CMK (cell line): ENCODE measurements around the gene NMNAT3.

Experiments
- DNase-seq: peaks from one replicate; pipeline ENCODE4 v3.0.0-alpha.2; 2010; ENCODE audit warnings: low read depth

The NMNAT3 gene

DNA sequence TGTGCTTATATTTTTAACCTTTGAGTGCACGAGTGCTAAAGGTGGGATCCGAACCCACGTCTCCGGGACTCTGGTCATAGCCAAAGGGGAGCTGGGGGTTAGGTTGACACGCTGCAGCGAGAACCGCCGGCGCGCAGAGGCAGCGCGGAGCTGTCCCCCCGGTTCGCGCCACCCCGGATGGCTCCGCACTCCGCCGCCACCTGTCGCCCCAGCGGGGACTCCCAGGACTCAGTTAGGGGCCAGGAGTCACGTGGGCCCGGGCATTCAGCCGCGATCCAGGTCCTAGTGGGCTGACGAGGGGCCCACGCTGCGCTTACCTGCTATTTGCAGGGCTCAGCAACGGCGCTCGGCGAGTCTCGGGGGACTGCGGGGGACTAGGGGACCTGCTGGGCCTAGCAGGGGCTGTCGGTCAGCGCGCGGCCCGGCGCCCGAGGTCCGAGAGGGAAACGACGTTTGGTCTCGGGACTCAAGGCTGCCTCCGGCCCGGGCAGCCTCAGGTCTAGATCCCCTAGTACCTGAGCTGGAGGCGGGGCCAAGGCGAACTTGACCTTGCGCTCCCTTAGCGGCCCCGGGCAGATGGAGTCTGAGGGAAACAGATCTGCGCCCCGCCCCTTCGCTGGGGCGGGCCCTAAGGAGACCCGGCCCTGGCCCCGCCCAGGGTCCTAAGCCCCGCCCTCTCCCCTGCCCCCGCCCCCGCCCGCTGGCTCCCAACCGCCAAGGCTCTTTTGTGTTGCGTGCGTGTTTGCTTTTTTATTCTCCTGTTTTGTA lies at the start of gene NMNAT3:
NMNAT3 (minus strand) TSS at position 585 of the 768 bp plus-strand sequence. CDS start 50,248 bp downstream, outside the sequence.
- DNase-seq: peak; percentile 26

DNA sequence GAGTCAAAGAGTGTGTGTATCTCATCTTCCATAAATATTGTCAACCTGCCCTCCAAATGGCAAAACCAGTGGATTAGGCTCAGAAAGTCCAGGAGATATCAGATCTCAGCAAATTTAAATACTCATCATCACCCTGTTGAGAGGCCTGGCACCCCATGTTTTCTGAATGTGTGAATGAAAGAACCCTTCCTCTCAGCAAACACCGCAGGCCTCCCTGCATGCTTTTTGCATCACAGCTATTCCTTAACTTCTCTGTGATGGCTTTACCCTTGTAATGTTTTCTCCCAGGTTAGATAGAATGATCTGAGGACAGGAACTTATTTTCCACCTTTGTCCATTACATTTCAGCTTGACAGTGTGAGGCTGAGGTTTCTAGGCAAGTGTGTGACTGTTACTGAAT lies 43.6 kb upstream of the NMNAT3 start:
- no peak for DNase-seq

DNA sequence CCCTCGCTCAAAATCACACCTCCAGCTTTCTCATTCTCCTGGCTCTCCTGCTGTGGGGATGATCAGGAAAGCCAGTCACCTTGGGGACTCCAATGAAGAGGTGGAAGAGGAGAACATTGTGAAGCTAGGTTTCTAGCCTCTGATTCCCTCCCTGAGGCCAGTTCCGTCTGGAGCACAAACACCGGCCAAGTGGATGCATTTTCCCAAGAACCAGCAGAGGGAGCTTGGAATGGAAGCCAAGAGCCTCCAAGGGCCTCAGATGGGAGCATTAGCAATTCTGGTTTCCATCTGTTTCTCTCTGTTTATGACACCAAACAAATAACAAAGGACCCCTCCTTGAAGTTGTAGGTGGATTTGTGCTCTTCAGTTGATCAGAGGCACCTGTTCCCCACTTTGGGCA lies 40.6 kb upstream of the NMNAT3 start:
- DNase-seq: no peak

DNA sequence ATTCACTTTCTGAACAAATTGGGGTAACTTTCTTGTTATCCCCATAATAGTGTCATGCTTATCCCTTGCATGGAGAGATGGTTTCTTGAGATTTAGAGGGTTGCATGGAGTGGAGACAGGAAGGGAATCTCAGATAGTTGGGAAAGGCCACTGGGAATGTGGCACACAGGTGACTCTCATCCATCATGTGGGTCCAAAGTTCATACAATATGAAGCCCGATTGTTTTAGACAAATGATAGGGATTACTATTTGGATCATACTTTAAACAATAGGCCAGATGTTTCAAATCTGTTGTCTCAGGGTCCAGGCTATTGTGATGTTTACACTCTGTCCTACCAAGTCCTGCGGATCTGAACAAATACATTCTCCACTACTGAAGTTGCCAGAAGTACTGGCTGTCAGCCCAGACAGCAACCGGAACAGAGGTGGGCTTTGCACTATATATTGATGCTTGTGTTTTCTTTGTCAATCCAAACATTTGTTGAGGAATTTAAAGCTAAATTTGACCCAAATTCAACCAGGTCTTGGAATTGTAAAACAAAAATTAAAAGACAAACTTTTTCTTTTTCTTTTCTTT lies 39.2 kb upstream of the NMNAT3 start:
- no peak for DNase-seq

DNA sequence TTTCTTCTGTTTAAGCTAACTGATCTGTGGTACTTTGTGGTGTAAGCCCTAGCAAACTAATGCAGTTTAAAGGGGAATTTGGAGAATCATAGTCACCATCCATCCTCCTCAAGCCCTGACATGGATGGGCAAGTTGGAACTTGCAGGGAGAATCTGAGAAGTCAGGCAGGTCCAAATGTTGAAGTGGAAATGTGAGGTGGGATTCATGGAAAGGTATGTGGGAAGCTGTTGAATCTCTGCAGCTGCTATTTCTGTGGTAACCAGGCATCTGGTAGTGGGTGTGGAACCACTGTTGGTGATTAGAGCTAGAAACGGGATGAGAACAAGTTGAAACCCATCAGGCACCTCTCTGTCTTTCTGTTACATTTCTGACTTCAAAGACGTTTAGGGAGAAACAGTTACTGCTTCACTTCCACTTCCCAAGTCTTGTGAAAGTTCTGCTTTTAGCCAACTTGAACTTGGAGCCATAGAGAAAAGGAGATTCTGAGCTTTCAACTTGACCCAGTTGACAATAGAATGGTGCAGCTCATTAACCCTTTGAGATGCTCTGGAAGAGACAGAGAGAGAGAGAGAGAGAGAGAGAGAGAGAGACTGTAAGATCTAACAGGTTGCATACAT lies 38.1 kb upstream of the NMNAT3 start:
- DNase-seq: no peak

DNA sequence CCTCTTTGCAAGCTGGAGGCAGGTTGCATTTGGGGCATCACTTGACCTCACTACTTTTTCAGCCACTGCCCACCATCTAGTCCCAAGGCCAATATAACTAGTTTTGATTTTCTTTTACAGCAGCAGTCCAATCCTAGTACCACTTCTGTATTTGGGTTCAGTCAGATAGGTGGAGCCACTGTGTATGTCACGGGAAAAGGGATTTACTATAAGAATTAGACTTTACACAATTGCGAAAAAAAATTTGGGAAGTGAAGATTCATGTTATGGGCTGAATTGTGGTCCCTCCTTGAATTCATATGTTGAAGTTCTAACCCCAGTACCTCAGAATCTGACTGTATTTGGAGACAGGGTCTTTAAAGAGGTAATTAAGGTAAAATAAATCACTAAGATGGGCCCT lies 37.4 kb upstream of the NMNAT3 start:
- no peak for DNase-seq

DNA sequence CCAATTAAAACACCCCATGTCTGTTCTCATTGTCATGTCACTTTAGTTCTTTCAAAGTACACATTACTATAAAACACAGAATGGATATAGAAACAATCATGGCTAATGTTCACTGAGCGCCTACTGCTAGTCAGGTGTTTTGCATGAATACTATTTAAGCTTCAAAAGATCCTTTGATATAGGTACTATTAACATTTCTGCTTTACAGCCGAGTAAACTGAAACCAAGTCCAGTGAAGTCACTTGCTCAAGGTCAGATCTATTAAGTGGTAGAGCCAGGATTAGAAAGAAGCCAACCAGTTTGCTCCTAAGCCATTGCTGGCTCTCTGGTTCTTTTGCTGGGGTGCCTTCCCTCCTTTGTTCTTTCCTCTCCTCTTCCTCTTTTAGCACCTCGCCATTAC lies 32.4 kb upstream of the NMNAT3 start:
- DNase-seq: no peak

DNA sequence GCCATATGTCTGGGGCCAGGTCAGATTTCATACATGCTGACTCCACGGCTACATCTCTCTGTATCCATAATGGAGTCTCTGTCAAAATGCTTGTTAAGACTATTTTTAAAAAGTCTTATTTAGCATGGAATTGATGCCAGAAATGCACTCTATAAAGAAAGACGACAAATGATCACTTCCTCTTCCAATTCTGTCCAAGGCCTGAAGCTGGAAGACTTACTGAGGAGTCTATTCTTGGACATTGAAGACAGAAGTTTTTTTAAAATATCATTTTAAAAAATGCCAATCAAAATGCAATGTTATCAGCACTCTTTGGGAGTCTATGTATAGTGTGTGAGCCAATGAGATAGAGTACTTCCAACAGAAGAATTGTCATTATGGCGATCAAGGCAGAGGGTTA lies 27.9 kb upstream of the NMNAT3 start:
- DNase-seq: no peak

DNA sequence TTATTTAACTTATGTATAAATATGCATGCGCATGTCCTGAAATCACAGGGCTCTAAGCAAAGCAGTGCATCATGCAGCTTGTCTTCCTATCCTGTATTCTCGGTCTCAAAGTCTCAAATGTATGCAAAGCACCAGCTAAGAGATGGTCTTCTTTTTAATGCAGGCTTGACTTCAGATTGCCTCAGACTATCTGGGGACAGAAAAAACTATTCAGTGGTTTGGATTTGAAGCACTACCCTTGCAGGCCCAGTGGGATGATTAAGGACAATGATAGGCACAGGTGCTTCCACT lies 18.5 kb upstream of the NMNAT3 start:
- no peak for DNase-seq

DNA sequence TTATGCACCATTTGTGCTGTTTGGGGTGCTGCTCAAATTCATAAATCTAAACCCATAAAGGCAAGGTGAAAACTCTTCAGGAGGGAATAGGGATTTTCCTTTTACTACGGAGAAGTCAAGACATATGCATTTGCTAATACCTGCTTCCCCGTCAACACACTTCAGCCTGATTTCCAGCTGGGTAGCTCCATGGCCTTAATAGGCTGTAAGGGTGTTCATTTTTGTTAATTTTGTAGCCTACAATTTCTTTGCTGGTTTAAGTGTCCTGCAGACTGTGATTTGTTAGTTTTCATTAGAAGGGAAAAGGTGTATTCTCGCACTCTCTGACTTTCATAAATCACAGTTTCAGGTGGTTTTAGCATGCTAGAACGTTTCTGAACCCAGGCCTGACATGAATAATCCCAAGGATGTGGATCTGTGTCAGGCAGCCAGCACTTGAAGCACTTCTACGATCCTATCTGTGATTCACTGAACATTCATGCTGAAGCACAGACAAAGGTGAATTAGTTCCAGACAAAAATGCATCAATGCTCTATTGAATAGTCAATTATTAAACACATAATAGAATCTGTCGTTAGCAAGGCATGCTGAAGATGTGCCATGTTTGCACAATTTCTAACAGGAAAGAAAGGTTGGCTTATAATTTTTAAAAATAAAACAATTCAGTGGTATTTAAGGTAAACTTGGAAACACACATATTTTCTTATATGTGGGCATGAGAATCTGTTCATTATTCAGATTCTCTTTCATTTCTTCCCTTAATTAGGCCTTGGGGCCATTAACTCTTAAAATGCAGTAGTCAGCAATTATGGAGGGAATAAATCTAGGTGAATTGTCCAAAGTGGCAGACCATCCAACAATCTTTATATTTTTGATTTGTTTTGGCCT lies 17.9 kb upstream of the NMNAT3 start:
- DNase-seq: no peak

DNA sequence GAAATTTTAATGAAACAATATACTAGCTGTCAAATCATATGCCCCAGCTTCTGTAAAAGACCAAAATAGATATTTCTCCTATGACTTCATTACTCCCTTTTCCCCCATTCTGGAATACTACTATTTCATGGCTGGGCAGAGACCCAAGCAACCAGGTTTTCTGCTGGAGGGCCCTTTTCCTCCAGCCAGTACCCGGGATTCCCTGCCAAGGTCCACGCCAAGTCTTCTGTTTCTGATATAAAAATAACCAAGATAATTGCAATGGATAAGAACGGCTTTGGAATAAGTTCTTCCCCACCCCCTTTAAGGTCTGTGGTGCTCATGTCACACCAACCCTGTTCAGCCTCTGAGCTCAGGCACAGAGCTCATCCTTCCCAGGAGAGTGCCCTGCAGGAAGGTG lies 17.2 kb upstream of the NMNAT3 start:
- DNase-seq: no peak

DNA sequence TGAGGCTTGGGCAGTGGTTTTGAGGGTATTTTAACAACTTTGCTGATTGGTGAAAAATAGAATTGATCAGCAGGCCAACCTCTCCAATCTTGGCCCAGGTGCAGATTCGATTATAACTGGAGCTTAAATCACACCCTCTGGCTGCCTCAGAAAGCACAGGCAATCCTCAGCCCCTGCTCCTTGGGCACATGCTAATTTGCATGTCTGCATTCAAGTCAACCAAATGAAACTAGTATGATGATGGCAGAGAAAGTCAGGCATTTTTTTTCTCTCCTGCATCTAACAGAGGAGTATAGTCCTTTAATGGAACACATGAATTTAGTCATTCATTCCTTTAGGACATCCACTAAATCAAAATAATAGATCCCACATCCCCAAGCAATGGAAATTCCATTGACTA lies 16.8 kb upstream of the NMNAT3 start:
- no peak for DNase-seq

DNA sequence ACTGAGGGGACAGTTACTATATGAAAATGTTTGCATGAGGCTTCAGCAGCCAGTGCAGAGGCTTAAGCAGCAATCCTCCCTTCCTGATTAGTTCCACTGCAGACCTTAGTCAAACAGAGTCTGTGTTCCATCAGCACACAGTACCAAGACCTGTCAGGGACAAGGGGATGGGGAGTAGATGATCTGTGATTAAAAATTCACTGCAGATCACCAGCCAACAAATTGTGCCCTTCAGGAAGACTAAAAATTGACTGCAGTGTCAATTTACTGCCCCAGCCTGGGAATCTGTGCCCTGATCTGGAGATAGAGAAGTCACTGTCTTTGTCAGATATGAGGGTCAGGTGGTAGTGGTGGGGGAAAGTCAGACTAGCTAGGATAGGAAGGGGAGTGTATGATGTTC lies 13.8 kb upstream of the NMNAT3 start:
- no peak for DNase-seq

DNA sequence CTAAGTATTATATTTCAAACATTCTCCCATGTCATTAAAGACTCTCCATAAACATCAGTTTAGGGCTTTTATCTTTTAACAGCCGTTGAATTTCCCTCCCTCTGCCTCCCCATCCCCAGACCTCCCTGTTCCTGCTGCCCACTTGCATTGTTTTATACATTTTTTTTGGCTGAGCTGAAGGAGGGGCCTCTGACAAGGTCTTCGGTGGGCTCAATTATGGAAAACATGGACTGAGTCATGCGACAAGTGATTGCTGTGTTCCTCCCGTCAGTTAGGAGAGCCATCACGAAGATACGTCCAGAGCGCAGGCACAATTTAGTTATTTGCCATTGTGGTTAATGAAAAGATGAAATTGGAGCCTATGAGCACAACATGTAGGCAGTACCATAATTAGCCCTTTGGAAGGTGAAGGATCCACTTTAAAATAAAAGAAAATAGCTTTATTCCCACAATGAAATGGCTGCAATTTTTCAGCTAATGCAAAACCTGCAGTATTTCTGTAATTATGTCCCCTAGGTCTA lies 12.0 kb upstream of the NMNAT3 start:
- no peak for DNase-seq

DNA sequence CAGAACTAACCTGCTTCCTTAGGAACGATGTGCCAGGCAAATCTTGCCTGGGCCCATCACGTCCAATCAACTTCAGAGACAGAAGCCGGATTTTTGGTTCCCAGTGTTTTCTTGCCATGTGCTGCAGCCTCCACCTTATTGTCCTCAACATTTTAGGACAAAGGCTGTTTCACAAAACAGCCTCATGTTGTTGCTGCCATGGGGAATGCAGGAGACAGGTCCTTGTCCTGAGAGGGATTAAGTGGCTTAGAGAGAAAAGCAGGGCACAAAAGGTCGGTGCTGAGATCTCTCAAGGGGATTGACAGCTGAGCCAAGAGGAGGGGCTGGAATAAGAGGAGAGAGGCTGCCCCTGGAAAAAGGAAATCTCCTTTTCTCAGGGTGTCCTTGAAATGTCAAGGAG lies 11.3 kb upstream of the NMNAT3 start:
- DNase-seq: no peak

DNA sequence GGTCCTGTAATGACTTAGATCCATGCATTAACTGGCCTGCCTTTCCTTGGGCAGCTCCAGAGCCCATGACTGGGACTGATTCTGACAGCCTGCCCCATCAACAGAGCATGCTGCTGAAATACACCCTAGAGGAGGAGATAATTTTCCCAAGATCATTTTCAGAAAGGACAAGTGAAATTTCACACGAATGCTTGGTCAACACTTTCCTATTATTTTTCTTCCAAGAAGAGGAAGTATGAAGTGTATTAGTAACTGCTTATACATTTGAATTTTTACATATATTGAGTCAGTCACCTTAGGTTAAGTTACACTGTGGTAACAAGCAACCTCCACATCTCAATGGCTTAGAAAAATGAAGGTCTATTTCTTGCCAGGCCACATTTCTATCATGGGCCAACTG lies 9.7 kb upstream of the NMNAT3 start:
- no peak for DNase-seq

DNA sequence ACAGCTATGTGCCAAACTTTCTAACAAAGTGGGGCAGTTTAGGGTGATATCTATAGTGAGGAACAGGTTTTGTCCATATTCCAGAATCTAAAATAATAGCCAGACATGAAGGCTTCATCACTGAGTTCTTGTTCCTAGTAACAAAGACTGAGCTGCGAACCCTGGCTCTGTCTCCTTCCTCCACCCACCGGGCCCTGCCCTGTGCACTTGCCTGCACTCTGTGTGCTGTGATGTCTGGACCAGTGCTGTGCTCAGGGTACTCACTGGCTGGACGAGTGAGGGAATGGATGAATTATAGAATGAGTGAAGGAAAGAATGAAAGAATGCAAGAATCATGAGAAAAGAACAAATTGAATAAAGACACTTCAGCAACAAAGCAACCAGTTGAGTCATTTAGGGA lies 8.9 kb upstream of the NMNAT3 start:
- DNase-seq: no peak

DNA sequence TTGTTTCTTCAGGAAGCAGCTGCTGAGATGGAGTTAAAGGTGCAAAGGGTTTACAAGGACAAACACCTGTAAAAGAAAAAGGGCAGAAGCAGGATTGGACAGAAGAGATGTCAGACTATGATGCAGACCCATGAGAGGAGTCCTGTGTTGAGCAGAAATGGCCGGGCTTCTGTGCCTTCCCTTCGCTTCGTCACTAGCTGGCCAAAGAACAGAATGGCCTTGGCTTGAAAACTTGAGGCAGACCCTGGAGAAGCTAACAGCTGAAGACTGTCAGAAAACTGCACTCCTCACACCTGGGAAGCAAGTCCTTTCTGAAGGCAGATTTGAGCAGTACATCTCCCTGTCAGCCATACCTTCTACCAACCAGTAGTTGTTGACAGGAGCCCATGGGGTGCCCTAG lies 8.4 kb upstream of the NMNAT3 start:
- no peak for DNase-seq

DNA sequence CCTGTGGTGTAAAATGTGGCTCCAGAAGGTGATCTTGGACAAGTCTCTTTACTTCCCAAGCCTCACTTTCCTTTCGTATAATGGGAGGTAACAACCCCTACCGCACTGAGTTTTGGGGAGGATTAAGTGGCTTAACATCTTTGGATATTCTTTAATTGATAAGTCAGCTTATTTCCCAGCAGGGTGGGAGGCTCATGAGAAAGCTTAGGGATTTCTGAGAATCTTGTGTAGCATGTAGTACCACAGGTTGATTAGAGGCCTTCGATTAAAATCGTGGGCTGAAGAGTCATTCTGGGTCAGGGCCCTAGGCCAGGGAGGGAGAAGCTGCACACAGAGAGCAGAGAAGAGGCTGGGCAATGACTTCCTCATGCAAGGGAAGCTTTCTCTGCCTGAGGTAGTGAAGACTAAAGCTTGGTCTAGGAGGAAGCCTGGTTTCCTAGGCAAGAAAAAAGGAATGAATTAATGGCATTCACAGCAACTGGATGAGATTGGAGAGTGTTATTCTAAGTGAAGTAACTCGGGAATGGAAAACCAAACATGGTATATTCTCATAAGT lies 1.5 kb upstream of the NMNAT3 start:
- no peak for DNase-seq

DNA sequence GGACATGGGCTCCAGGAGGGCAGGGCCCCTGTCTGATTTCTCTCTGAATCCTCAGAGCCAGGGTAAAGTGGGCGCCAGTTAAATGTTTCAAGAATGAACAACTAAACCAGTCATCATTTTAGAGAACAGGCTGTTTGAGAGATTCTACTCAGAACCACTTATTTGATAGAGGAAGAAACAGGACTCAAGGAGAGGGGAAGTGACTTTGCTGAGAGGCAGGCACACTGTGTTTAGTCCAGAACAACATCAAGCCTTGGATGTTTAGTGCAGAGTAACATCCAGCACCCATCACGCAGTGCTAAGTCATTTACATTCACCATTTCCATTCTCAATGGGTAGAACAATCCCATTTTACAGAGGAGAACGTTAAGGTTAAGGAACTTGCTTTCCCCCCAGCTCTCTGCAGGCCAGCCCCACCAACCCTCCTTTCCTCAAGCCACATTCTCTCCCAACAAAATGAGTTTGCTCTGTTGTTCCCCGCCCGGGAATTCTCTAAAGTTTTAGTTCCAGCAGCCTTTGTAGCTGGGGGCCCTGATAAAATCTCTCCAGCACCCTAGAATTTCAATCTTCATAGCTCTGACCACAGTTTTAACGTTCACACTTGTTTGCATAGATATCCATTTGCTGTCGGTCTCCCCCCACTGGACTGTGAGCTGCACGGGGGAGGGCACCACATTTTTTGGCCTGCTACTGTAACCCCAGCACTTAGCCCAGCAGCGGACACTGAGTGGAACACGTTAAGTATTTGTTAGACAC lies 962 bp downstream of the NMNAT3 start:
- no peak for DNase-seq

DNA sequence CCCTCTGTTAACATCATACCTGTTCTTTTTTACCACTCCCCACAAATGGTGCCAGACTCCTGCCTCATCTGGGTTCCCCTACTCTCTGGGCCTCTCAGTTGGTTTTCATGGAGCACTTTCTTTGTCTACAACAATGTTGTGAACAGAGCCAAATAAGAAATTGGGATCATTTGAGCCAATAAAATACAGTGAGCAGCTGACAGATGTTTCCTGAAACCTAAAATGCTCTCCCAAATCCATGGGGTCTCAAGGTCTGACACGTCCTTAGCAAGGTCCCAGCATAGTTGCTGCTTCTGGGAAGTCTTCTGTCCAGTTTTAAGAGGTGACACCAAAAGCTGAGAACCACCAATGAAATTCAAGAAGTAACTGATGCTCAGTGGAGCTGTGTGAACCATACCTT lies 1.7 kb downstream of the NMNAT3 start:
- no peak for DNase-seq

DNA sequence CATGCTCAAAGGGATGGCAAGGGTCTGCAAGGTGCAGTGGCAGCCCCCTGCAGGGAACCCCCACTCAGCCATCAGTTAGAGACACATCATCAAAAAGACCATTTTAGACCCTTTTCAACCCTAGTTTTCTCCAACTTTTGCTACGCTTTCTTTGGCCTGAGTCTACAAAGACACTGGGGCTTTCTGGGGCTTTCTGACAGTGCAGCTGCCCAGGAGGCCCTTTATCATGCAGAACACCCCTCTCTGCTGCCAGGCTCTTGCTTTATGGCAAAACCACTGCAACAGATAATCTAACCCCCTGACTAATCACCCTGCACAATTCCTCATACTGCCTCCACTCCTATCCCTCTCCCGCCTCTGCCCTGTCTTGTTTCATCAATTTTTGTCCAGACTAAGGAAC lies 2.4 kb downstream of the NMNAT3 start:
- no peak for DNase-seq
